Activated T-cell treated with anti-CD3 and anti-CD28 coated beads for 4 hours (primary cell): ENCODE results near the gene SERPINB5.
A peak's percentile ranks its signal among the peaks of the same experiment; 100 is the strongest.
"Not testable (repeated sequence)": the region's sequence is repeated elsewhere in the genome, so short reads cannot be mapped to it uniquely, and the experiment has no call there.

ENCODE experiments used
- DNase-seq: peaks from one replicate; pipeline ENCODE4 v3.0.0-alpha.2; 2020

The SERPINB5 gene

DNA sequence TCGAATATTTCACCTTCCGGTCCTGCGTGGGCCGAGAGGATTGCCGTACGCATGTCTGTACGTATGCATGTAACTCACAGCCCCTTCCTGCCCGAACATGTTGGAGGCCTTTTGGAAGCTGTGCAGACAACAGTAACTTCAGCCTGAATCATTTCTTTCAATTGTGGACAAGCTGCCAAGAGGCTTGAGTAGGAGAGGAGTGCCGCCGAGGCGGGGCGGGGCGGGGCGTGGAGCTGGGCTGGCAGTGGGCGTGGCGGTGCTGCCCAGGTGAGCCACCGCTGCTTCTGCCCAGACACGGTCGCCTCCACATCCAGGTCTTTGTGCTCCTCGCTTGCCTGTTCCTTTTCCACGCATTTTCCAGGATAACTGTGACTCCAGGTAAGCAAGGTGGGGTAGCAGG is at the start of gene SERPINB5:
SERPINB5 (plus strand) TSS at position 291 of the 400 bp plus-strand sequence. CDS start 7,471 bp downstream, outside the sequence.
- DNase-seq = no peak

- DNase-seq = no peak
Measured at GRCh38 chr18:63427558-63427957, 49.2 kb upstream of the SERPINB5 start.

DNA sequence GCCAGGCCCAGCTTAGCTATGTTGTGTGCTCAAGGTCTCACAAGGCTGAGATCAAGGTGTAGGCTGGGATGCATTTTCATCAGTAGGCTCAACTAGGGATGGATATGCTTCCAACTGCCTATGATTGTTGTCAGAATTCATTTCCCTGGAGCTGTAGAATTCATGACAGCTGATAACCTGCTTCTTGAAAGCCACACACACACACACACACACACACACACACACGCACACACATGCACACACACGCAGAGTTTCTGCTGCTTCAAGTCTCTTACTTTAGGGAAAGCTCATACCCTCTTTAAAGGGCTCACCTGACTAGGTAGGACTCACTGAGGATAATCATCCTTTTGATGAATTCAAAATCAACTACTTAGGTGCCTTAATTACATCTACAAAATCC is 46.2 kb upstream of the SERPINB5 start:
- DNase-seq = no peak

DNA sequence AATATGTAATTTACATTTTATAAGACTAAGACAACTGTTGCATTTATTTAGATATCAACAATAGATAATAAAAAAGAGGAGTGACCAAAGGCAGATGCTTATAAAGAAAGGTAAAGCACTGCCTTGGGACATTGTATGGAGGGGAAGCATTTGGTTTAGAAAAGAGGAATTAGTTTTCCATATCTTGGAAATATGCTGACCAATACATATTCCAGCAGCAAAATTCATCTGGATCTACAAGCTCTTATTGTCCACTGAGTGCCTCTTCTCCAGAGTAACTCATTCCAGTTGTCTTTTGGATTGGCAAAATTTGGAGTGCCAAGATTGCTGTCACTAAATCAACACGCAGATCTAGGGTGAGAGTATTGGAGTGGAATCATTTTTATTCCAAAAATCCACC is 45.6 kb upstream of the SERPINB5 start:
- DNase-seq = no peak

- DNase-seq = no peak
Measured at GRCh38 chr18:63433334-63433866, 43.4 kb upstream of the SERPINB5 start.

- no peak for DNase-seq
Measured at GRCh38 chr18:63438181-63438580, 38.6 kb upstream of the SERPINB5 start.

DNA sequence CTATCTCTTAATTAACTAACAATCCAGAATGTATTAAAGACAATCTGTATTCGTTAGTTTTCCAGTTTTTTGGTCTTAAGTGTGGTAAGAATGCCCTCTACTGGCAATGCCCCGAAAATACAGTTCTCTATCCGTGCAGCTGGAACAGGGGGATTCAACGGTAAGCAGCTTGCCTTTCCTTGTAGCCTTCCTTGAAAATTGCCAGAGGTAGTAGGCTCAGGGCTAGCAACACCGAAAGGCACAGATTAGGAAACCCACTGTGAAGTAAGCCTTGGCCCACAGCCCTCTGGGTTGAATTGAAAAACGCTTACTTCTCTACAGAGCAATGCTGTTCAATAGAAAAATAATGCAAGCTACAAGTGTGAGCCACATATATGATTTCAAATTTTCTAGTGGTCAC is 37.4 kb upstream of the SERPINB5 start:
- peak; percentile 30 for DNase-seq

- DNase-seq = no peak
Measured at GRCh38 chr18:63440219-63440618, 36.5 kb upstream of the SERPINB5 start.

DNA sequence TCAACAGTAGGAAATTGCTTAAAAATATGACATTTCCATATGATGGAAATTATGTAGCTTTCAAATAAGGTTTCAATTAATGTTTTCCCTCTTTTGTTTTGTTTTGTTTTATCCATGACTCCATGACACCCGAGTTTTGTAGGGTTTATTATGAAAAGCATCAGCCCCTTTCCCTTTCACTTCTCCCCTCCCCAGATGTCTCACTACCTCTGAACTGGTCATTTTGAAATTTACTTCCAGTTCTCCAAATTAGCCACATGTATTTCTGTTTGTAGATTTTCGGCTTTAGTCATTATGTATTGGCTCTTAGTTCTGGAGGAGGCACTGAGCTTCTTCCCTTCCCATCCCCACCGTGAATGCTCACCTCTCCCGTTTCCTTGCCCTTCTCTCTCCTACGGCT is 35.9 kb upstream of the SERPINB5 start:
- DNase-seq = no peak

- DNase-seq = no peak
Measured at GRCh38 chr18:63443829-63444228, 32.9 kb upstream of the SERPINB5 start.

DNA sequence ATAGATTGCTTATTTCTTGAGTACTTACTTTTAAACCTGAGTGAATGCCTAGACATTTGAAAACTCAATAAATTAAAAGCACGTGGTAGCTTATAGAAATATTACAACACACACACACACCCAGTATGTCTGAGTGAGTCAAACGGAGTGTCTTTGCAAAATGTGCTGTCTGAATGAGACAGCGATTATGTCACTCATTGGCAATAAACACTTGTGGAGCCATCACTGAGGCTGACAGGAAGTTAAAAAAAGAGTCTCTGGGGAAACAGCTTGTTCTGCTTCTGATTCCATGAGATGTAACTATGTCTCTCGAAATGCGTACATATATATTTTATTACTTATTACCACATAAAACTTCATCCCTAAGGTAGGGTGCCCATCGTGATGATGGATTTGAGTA is 32.2 kb upstream of the SERPINB5 start:
- no peak for DNase-seq

DNA sequence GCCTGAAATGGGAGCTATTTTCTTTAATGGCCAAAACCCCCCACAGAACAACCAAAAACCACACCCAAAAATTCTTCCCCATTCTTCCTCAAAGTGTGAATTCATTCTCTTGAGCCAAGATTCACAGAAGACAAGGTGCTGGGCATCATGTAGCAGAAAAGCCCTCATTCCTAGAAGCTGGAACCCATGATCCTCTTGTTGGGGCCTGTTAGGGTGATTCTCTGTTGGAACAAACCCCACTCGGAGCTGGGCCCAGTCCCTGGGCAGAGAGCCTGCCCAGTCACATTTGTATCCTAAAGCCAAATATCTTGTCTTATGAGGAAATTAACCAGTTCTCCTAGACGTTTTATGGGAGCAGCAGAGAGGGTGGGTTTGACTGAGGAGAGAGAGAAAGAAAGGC is 31.7 kb upstream of the SERPINB5 start:
- no peak for DNase-seq

DNA sequence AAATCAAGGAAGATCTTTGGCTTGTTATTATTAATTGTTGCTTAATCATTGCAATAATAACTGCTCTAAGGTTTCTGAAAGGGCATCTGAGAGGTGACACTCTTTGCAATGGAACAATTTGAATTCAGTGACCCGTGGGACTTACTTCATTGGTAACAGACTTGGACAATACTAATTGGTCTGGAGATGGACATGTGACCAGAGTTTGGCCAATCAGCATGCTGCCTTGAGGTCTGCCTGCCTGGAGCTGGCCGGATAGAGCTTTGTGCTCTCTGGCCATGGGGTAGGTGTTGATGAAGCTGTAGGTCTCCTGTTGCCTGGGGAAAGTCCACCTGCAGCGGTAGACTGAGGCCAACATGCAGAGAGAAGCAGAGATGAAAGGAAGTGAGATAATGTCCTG is 30.5 kb upstream of the SERPINB5 start:
- no peak for DNase-seq

GRCh38 chr18:63447066-63447465 is 29.7 kb upstream of the SERPINB5 start:
- DNase-seq = no peak

- no peak for DNase-seq
Measured at GRCh38 chr18:63449426-63449825, 27.3 kb upstream of the SERPINB5 start.

- DNase-seq = no peak
Measured at GRCh38 chr18:63451799-63452660, 24.7 kb upstream of the SERPINB5 start.

GRCh38 chr18:63452751-63453150 is 24.0 kb upstream of the SERPINB5 start:
- DNase-seq = not testable (repeated sequence)

DNA sequence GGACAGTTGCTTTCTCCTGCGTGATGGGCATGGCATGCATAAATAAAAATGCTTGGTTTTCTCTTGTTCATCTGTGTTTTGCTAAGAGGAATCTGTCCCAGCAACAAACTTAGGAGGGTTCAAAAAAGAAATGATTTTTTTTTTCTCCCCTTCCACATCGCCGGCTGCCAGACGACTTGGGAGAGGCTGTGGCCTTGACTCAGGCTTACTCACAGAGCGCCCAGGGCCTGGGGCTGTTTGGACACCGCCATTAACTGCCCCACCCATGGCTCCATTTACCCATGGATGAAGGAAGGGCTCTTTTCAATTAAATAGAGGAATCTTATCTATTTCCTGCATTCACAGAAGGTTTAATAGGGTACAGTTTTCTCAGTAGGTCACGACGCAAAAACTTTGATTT is 22.3 kb upstream of the SERPINB5 start:
- no peak for DNase-seq

DNA sequence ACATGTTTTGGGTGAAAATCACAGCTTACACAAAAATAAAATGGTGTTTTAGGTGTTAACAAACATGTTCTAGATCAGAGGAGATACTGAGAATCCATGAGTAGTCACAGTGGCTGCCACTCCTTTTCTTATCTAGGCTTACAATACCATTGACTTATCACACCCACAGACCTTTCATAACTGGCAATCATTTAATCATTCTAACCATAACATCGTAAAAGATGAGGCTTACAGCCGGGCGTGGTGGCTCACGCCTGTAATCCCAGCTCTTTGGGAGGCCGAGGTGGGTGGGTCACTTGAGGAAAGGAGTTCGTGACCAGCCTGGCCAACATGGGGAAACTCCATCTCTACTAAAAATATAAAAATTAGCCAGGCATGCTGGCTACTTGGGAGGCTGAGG is 18.8 kb upstream of the SERPINB5 start:
- DNase-seq = no peak

GRCh38 chr18:63460414-63460813 is 16.3 kb upstream of the SERPINB5 start:
- no peak for DNase-seq

GRCh38 chr18:63464434-63464833 is 12.3 kb upstream of the SERPINB5 start:
- DNase-seq = no peak

DNA sequence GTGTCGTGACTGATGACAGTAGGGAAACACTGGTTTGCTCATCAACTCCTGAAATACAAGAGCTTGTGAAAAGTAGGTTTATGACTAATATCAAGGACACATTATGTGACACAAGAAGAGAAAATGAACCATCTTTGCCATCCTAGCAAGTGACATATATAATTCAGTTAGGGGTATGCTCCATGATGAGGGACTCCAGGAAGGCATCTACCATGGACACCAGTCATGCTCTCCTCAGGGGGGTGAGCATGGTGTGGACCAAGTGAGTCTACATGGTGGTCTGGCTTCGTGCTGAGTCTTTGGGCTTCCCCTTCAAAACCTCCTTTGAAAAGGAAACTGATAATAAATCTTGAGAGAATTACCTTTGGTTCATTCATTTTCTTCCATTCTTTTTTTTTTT is 11.7 kb upstream of the SERPINB5 start:
- no peak for DNase-seq

DNA sequence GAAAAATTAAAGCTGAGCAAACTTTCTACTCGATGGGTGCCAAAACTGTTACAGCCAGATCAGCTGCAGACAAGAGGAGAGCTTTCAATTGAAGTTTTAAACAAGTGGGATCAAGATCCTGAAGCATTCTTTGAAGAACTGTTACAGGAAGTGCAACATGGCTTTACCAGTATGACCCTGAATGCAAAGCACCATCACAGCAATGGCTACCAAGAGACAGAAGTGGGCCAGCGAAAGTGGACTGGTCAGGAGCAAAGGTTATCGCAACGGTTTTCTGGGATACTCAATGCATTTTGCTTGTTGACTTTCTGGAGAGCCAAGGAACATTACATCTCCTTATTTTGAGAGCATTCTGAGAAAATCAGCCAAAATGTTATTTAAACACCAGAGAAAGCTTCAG is 9.1 kb upstream of the SERPINB5 start:
- DNase-seq = no peak

DNA sequence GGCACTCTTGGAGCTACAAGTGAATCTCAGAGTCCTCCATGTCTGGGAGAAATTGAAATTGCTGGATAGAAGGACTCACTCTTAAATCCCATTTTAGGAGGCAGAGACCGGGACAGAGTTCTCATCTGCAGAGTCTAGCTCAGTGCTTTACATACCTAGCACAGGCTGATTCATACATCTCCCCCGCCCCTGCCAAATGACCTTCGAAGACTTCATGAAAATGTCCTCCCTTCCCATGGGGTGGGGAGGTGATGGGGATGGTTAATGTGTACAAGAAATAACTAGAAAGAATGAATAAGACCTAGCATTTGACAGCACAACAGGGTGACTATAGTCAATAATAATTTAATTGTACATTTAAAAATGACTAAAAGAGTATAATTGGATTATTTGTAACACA is 8.2 kb upstream of the SERPINB5 start:
- no peak for DNase-seq

DNA sequence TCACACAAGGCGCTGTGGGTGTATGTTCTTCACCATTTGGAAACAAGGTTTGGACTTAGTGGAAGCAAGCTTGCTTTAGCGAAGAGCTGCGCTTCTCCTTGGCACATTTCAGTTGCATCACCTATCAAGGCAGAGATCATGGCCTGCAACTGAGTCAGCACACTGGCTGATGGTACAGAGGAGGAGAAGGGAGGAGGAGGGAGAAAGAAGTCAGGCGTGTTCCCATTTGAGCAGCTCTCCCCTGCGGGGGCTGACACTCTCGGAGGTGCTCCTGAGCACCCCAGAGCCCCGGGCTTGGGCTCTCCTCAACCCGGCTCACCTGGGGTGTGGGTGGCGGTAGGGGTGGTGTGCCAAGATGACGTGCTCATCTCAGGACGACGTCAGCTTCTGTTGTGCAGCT is 6.0 kb upstream of the SERPINB5 start:
- DNase-seq = no peak
